ENCODE measurements around the gene CEBPA. TPM values are rescaled to one million over a fixed set of nuclear protein-coding genes. Genes with fewer than 3 reads are reported as not detected.

CEBPA gene
- total and polyA plus RNA-seq, 2 donors (not counting 1 experiment from before 2014, with no cell fraction given) = 1.7 to 2.6 TPM

DNA sequence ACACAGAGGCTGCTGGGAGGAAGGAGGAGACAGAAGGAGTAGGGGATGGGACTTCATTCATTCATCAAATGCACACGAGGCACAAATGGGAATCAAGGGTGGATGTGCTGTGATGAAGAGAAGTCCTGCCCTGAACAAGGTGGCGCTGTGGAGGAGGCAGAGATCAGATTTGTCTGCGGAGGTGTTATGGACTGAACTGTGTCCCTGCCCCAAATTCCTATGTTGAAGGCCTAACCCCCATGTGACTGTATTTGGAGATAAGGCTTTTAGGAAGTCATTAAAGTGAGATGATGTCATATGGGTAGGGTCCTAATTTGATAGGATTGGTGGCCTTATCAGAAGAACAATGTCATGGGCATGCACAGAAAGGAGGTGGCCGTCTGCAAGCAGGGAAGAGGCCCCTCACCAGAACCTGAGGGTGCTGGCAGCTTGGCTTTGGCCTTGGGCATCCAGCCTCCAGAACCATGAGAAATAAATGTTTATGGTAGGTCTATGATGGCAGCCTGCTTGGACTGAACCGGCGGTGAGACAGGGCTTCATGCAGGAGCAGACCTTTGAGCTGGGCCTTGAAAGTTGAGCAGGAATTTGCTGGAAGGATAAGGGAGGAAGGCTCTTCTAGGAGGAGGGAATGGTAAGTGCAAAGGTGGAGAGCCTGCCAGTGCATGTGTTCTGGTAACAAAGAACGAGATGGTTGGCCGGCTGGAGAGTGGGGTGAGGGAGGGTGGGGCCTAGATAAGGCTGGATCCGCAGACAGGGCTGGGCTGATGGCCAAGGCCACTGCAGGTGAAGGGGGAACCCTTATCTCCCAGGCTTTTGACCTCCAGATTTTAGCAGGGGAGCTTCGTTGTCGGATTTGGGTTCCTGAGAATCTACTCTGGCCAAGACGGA lies 2.7 kb upstream of the CEBPA start:
- ChIA-PET POLR2A (no interaction called here), CTCF (no interaction called here)
- no peaks in the 10 kb centered on the region for H3K79me2 ChIP-seq (ENCODE audit: control insufficient read depth, insufficient read depth, low read length)
- H3K9me3 ChIP-seq (ENCODE audit: control extremely low read depth in 1 of 3, control insufficient read depth in 2 of 3, insufficient read depth in 1 of 3, low read length in 2 of 3) = peaks cover 0 to 10% (median 0%) of the 10 kb centered on the region in 3 donors
- intact Hi-C loops (cut with micrococcal nuclease) = no loop called here
- H3K4me3 ChIP-seq (ENCODE audit: control extremely low read depth in 1 of 5, extremely low read depth in 1 of 5, insufficient read depth in 1 of 5, low read depth in 2 of 5, low read length in 4 of 5) = no peak overlapping the region
- no peak overlapping the region for H3K9ac ChIP-seq (ENCODE audit: low read length)
- H3K4me1 Mint-ChIP-seq = peaks cover 10% of the 10 kb centered on the region
- no peak overlapping the region for H3K4me2 ChIP-seq (replicated peaks; ENCODE audit: low read depth, low read length, poor library complexity, severe bottlenecking)
- no peak for TF ChIP-seq EZH2 (IDR thresholded peaks at IDR 0.05; ENCODE audit: borderline replicate concordance, insufficient read depth, low read depth, low read length, poor library complexity, severe bottlenecking)
- TF ChIP-seq, protein P1, sequence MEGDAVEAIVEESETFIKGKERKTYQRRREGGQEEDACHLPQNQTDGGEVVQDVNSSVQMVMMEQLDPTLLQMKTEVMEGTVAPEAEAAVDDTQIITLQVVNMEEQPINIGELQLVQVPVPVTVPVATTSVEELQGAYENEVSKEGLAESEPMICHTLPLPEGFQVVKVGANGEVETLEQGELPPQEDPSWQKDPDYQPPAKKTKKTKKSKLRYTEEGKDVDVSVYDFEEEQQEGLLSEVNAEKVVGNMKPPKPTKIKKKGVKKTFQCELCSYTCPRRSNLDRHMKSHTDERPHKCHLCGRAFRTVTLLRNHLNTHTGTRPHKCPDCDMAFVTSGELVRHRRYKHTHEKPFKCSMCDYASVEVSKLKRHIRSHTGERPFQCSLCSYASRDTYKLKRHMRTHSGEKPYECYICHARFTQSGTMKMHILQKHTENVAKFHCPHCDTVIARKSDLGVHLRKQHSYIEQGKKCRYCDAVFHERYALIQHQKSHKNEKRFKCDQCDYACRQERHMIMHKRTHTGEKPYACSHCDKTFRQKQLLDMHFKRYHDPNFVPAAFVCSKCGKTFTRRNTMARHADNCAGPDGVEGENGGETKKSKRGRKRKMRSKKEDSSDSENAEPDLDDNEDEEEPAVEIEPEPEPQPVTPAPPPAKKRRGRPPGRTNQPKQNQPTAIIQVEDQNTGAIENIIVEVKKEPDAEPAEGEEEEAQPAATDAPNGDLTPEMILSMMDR (IDR thresholded peaks at IDR 0.05) = no peak
- WGBS (ENCODE audit: insufficient coverage) = 92% methylated on average over 12 of the region's 12 CpGs
- no peak overlapping the region for H3K27ac Mint-ChIP-seq
- no peaks in the 10 kb centered on the region for H4K20me1 ChIP-seq (ENCODE audit: control insufficient read depth, insufficient read depth, low read length, poor library complexity, severe bottlenecking)
- ATAC-seq (ENCODE audit: low read depth) = no peak
- H2AFZ ChIP-seq (ENCODE audit: insufficient read depth, low read depth, low read length, poor library complexity, severe bottlenecking) = no peak overlapping the region
- H3K4me1 ChIP-seq (ENCODE audit: control insufficient read depth in 2 of 2, insufficient read depth in 2 of 2, low read length in 2 of 2) = peaks cover 19 to 21% of the 10 kb centered on the region in 2 donors
- H3K9me3 Mint-ChIP-seq (ENCODE audit: insufficient read depth) = peaks cover 4% of the 10 kb centered on the region
- DNase-seq = no peak
- no peak overlapping the region for H3K27ac ChIP-seq (ENCODE audit: low read length in 2 of 2)
- H3K27me3 ChIP-seq (replicated peaks in 1 of 4; ENCODE audit: control extremely low read depth in 1 of 4, control insufficient read depth in 3 of 4, insufficient read depth in 4 of 4, low read length in 3 of 4) = peaks cover 0 to 41% (median 21%) of the 10 kb centered on the region in 4 experiments
- H3K36me3 ChIP-seq (replicated peaks in 1 of 2; ENCODE audit: control extremely low read depth in 1 of 2, control insufficient read depth in 1 of 2, extremely low read depth in 1 of 2, insufficient read depth in 2 of 2, low read length in 1 of 2) = no peaks in the 10 kb centered on the region
- peak overlapping the region; percentile 24 for H3K4me3 Mint-ChIP-seq
- peaks cover 41% of the 10 kb centered on the region for H3K27me3 Mint-ChIP-seq

DNA sequence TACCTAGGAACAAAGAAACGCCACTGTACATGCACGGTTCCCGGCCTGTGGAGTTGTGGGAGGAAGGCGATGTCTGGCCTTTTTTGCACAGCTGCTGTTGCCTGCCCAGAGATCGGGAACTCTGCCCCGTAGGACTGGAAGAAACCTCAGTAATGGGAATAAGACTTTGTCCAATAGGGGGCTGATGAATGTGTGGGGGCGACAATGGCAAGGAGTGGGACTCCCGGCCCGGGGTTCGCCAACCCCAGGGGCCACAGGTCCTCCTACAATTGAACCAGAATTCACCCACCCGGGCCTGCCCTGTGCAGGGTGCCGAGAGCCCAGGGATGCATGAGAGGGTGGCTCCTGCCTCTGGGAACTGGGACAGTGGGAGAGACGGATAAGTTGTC lies 2.0 kb upstream of the CEBPA start:
- TF ChIP-seq EZH2 (IDR thresholded peaks at IDR 0.05; ENCODE audit: borderline replicate concordance, insufficient read depth, low read depth, low read length, poor library complexity, severe bottlenecking) = no peak
- TF ChIP-seq, protein P1 (IDR thresholded peaks at IDR 0.05) = no peak
- H3K4me3 ChIP-seq (ENCODE audit: control extremely low read depth in 1 of 5, extremely low read depth in 1 of 5, insufficient read depth in 1 of 5, low read depth in 2 of 5, low read length in 4 of 5) = no peak overlapping the region
- peaks cover 19 to 21% of the 10 kb centered on the region in 2 donors for H3K4me1 ChIP-seq (ENCODE audit: control insufficient read depth in 2 of 2, insufficient read depth in 2 of 2, low read length in 2 of 2)
- peaks cover 4% of the 10 kb centered on the region for H3K9me3 Mint-ChIP-seq (ENCODE audit: insufficient read depth)
- H3K27ac ChIP-seq (ENCODE audit: low read length in 2 of 2) = no peak overlapping the region
- H3K27me3 Mint-ChIP-seq = peaks cover 41% of the 10 kb centered on the region
- H4K20me1 ChIP-seq (ENCODE audit: control insufficient read depth, insufficient read depth, low read length, poor library complexity, severe bottlenecking) = no peaks in the 10 kb centered on the region
- intact Hi-C loops (cut with micrococcal nuclease) = no loop called here
- ATAC-seq (ENCODE audit: low read depth) = no peak
- peak overlapping the region; percentile 100 for H3K4me2 ChIP-seq (replicated peaks; ENCODE audit: low read depth, low read length, poor library complexity, severe bottlenecking)
- 0% methylated on average over 1 of the region's 13 CpGs for WGBS (ENCODE audit: insufficient coverage)
- H3K9me3 ChIP-seq (ENCODE audit: control extremely low read depth in 1 of 3, control insufficient read depth in 2 of 3, insufficient read depth in 1 of 3, low read length in 2 of 3) = peaks cover 0 to 10% (median 0%) of the 10 kb centered on the region in 3 donors
- H3K4me3 Mint-ChIP-seq = peak overlapping the region; percentile 57
- peaks cover 10% of the 10 kb centered on the region for H3K4me1 Mint-ChIP-seq
- ChIA-PET POLR2A (no interaction called here), CTCF (interaction anchor here (1.8 to 2.3 kb wide), 2 partner anchors 68 to 103 kb away, joined by 7 to 9 read pairs; no protein-coding TSS in a partner anchor)
- no peaks in the 10 kb centered on the region for H3K79me2 ChIP-seq (ENCODE audit: control insufficient read depth, insufficient read depth, low read length)
- H3K36me3 ChIP-seq (replicated peaks in 1 of 2; ENCODE audit: control extremely low read depth in 1 of 2, control insufficient read depth in 1 of 2, extremely low read depth in 1 of 2, insufficient read depth in 2 of 2, low read length in 1 of 2) = no peaks in the 10 kb centered on the region
- H2AFZ ChIP-seq (ENCODE audit: insufficient read depth, low read depth, low read length, poor library complexity, severe bottlenecking) = peak overlapping the region; percentile 76
- DNase-seq = no peak
- peaks cover 0 to 42% (median 21%) of the 10 kb centered on the region in 4 experiments for H3K27me3 ChIP-seq (replicated peaks in 1 of 4; ENCODE audit: control extremely low read depth in 1 of 4, control insufficient read depth in 3 of 4, insufficient read depth in 4 of 4, low read length in 3 of 4)
- H3K9ac ChIP-seq (ENCODE audit: low read length) = no peak overlapping the region
- no peak overlapping the region for H3K27ac Mint-ChIP-seq

All from B cell (primary cell).